NCI-H1048 (cell line): ENCODE measurements around the gene RINL.
"Not testable (repeated sequence)": the region's sequence is repeated elsewhere in the genome, so short reads cannot be mapped to it uniquely, and the experiment has no call there.

Experiments used
- DNase-seq: peaks from one replicate; lab custom pipeline; 2025; lab: John Stamatoyannopoulos, UW

RINL gene

GRCh38 chr19:38834104-38834490 is 44.0 kb downstream of the RINL start:
- DNase-seq = no peak

GRCh38 chr19:38833092-38833425 is 45.0 kb downstream of the RINL start:
- DNase-seq = no peak

GRCh38 chr19:38831142-38831605 is 46.9 kb downstream of the RINL start:
- DNase-seq = no peak

GRCh38 chr19:38830039-38830733 is 47.9 kb downstream of the RINL start:
- DNase-seq = no peak

GRCh38 chr19:38829203-38829602 is 48.9 kb downstream of the RINL start:
- DNase-seq = not testable (repeated sequence)

GRCh38 chr19:38826856-38827551 is 51.1 kb downstream of the RINL start:
- DNase-seq = no peak

- DNase-seq = not testable (repeated sequence)
These were observed 52.1 kb downstream of the RINL start for GRCh38 chr19:38825936-38826335.

- DNase-seq = not testable (repeated sequence)
These were observed 56.7 kb downstream of the RINL start for GRCh38 chr19:38821230-38821825.

GRCh38 chr19:38819231-38819920 is 58.7 kb downstream of the RINL start:
- DNase-seq = no peak
